SU-DHL-6 (cell line): Measurements from ENCODE around the gene PADI2.
A peak's percentile ranks its signal among the peaks of the same experiment; 100 is the strongest.

Experiments
- EZH2phosphoT487 ChIP-seq: fragments of 200-600 bp; sonication (generic), shearing (Covaris generic); conservative IDR thresholded peaks from 2 replicates; pipeline ENCODE4 v1.6.1; 2018; ENCODE audit warnings: mild to moderate bottlenecking, antibody characterized with exemption, low read length, moderate library complexity, mixed read lengths
- TF ChIP-seq, protein P1 (sequence below): fragments of 200-600 bp; sonication (generic); IDR thresholded peaks from one replicate; pipeline ENCODE4 v1.5.1; 2017; ENCODE audit warnings: antibody characterized with exemption, mild to moderate bottlenecking, low read length, moderate library complexity; ENCODE audit not compliant: insufficient read depth, poor library complexity, severe bottlenecking

GRCh38 chr1:17059391-17060305 is 59.6 kb downstream of the PADI2 start:
- TF ChIP-seq, protein P1, sequence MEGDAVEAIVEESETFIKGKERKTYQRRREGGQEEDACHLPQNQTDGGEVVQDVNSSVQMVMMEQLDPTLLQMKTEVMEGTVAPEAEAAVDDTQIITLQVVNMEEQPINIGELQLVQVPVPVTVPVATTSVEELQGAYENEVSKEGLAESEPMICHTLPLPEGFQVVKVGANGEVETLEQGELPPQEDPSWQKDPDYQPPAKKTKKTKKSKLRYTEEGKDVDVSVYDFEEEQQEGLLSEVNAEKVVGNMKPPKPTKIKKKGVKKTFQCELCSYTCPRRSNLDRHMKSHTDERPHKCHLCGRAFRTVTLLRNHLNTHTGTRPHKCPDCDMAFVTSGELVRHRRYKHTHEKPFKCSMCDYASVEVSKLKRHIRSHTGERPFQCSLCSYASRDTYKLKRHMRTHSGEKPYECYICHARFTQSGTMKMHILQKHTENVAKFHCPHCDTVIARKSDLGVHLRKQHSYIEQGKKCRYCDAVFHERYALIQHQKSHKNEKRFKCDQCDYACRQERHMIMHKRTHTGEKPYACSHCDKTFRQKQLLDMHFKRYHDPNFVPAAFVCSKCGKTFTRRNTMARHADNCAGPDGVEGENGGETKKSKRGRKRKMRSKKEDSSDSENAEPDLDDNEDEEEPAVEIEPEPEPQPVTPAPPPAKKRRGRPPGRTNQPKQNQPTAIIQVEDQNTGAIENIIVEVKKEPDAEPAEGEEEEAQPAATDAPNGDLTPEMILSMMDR: peak; percentile 47
- TF ChIP-seq EZH2phosphoT487: no peak
